GM13976 (cell line): ENCODE data around the gene CDH22.

ENCODE experiments used
- DNase-seq: peaks from one replicate; pipeline ENCODE4 v3.0.0; 2012; ENCODE audit warnings: low spot score
- CTCF ChIP-seq: IDR thresholded peaks from 2 replicates; pipeline ENCODE4 v1.5.1; 2012; ENCODE audit warnings: borderline replicate concordance, mild to moderate bottlenecking; ENCODE audit not compliant: insufficient read depth; ENCODE audit errors: extremely low read depth, missing control alignments, control extremely low read depth
- in situ Hi-C: fragments of 300-500 bp; cut with MboI; formaldehyde crosslinking; loops from one replicate; pipeline ENCODE4 v1.12.0; 2022; ENCODE audit warnings: low sequenced_read_pairs, mixed read lengths, inconsistent platforms; ENCODE audit not compliant: unreplicated experiment

Gene CDH22

GRCh38 chr20:46308258-46309157, at the start of gene CDH22:
Gene CDH22 (minus strand): TSS chr20:46308498. CDS start chr20:46251294, 57,204 bp downstream.
- TF ChIP-seq CTCF = no peak
- in situ Hi-C loops = no loop called here
- DNase-seq = peak; percentile 76

GRCh38 chr20:46357030-46357514, 48.8 kb upstream of the CDH22 start:
- no peak for DNase-seq
- no peak for TF ChIP-seq CTCF
- in situ Hi-C loops = no loop called here

GRCh38 chr20:46356195-46357029, 48.1 kb upstream of the CDH22 start:
- in situ Hi-C loops = no loop called here
- no peak for TF ChIP-seq CTCF

DNA sequence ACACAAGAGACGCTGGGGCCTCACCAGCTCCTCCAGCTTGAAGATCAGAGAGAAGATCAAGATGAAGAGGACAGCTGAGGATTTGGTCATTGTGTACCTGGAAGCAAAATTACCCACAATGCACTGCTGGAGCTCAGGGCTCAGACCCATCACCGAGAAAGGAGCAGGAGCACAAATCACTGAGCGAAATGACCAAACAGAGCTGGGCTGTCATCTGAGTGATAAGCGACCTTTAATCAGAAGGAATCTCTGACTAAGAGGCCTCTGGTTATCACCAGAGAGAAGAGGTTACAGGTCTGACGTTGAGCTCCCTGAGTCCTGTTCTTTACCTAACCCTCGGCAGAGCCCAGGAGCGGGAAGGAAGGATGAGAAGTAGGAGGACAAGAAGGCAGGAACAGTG, 47.5 kb upstream of the CDH22 start:
- DNase-seq = no peak
- no peak for TF ChIP-seq CTCF
- in situ Hi-C loops = no loop called here

More at GRCh38 chr20:46356195-46357029, 48.1 kb upstream of the CDH22 start:
- DNase-seq = no peak

- no peak for TF ChIP-seq CTCF
- no peak for DNase-seq
- in situ Hi-C loops = no loop called here
Observed at GRCh38 chr20:46354920-46355654, 46.8 kb upstream of the CDH22 start.

DNA sequence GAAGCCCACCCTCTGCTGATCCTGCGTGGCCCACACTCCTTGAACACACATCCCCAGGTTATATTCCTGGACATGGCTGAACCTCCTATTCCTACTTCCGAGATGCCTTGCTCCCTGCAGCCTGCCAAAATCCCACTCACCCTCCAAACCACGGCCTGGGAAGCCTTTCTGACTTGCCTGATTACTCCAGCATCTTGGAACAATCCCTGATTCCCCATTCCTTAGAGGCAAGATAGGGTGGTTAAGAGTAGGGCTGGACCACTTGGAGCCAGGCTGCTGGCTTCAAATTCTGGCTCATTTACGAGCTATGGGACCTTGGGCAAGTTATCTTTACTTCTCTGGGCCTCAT, 45.9 kb upstream of the CDH22 start:
- no peak for TF ChIP-seq CTCF
- DNase-seq = no peak
- in situ Hi-C loops = no loop called here
